ENCODE results near the gene JDP2.
"Not testable (repeated sequence)": the region's sequence is repeated elsewhere in the genome, so short reads cannot be mapped to it uniquely, and the experiment has no call there.

Gene JDP2, protein sequence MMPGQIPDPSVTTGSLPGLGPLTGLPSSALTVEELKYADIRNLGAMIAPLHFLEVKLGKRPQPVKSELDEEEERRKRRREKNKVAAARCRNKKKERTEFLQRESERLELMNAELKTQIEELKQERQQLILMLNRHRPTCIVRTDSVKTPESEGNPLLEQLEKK

DNA sequence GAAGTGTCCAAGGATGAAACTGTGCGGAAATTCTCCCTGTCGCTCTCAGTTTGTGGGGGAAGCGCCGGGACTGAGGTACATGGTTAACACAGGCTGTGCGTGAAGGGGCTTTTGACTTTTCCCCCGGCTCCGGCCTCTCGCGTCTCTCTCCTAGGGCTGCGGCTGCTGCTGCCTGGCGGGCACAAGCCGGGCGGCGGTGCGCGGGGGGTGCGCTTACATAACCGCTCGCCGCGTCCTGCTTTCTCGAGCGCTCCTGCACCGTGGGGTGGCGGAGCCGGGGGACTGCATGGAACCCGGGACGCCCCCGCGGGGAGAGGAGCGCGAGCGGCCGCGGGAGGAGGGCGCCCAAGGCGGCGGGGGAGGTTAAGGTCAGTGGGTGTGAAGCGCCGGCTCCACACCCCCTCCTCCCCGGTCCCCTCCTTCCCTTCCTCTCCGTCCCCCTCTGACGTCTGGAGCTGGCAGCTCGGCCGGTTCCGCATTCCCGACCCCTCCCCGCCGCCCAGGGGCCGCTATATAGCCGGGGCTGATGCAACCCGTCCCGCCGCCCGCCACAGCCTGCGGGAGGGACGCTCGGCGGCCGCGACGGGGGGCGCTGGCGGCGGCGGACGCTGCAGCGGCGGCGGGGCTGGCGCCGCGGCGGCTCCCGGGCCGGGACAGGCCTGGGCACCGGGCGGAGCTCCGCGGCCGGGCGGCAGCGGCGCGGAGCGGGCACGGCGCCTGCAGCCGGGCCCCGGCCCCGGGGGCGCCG, at the start of gene JDP2:
Gene JDP2 (plus strand): TSS at position 541 of the 748 bp plus-strand sequence. CDS start 9,899 bp downstream, outside the sequence.
- DNase-seq: no peak

DNA sequence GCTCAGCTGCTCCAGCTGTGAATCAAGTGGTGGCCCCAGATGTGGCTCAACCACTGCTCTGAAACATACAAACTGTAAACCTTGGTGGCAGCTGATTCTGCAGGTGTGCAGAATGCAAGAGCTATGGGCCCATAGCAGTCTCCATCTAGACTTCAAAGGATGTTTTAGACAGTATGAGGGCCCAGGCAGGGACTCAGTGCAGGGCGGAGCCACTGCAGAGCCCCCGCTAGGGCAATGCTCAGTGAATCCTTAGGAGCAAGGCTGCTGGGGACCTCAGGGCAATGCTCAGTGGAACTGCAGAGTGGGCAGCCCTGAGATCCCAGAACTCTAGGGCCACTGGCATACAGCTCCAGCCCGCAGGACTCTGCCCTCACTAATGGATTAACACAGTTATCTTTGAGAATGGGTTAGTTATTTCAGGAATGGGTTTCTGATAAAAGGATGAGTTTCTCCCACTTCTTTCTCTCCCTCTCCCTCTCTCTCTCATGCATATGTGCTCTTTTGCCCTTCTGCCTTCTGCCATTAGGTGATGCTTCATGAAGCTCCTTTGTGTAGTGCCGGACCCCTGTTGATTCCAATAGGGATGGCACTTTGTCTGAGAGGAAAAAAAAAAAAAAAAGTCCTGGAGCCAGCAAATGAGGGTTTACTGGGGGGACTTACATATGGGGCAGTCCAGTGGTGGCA, 48.4 kb upstream of the JDP2 start:
- no peak for DNase-seq

DNA sequence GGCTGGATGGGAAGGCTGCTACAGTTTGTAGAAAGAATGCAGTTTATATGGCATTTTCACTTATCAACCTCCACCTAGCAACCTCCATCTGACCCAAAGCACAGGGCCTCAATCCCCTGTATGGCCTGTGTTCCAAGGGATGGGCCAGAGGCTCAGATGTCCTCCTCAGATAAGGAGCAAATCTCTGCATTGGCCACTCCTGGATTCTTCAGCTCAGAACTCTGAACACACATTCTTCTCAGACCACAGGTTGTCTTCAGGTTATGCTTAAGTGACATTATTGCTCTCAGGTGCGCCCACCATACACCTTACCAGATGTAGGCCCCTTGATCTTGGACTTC, 47.9 kb upstream of the JDP2 start:
- no peak for DNase-seq

DNA sequence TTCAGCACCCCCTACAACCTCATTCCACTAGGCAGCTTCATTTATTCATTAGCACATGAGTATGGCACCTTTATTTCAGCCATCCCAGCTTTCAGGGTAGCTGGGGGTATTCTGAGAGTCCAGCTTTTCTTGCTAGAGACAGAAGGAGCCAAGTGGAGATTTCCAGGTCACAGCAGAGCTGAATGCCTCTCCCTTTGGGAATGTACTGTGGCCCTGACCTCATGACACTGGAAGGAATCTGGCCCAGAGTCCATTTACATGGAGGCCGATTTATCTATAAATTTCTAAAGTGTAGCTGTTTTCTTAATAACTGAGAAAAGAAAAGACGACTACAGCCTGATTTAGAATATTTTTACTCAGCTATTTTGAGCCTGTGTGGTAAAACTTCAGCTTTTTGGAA, 47.2 kb upstream of the JDP2 start:
- DNase-seq: no peak

DNA sequence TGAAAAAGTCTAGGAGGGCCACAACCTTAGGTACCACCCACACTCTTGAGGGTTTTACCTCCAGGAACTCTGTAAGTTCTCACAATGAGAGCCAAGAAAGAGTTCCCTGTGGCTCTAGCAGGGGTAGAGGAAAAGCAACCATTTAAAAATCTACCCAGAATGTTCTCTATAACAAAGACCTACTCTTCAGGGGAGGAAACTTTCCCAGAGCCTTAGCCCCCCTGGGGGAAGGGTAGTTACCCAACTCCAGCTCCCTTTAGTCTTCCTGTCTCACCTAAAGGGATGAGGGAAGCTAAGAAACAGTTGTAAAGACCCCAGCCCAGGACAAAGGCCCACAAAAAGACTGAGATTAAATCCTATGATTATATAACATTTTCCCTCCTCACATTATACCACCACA, 46.2 kb upstream of the JDP2 start:
- no peak for DNase-seq

DNA sequence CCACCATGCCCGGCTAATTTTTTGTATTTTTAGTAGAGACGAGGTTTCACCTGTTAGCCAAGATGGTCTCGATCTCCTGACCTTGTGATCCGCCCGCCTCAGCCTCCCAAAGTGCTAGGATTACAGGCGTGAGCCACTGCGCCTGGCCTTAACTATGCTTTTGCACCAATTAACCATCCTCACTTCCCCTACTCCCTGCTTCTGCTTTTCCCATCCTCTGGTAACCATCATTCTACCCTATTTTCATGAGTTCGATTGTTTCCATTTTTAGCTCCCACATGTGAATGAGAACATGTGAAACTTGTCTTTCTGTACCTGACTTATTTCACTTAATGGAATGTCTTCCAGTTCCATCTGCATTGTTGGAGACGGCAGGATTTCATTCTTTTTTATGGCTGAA, 44.6 kb upstream of the JDP2 start:
- DNase-seq: not testable (repeated sequence)

DNA sequence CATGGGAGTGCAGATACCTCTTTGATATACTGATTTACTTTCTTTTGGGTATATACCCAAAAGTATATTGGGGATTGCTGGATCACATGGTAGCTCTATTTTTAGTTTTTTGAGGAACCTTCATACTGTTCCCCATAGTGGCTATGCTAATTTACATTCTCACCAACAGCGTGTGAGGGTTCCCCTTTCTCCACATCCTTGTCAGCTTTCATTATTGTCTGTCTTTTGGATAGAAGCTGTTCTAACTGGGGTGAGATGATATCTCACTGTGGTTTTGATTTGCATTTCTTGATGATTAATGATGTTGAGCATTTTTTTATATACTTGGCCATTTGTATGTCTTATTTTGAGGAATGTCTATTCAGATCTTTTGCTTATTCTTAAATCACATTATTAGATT, 44.1 kb upstream of the JDP2 start:
- no peak for DNase-seq

DNA sequence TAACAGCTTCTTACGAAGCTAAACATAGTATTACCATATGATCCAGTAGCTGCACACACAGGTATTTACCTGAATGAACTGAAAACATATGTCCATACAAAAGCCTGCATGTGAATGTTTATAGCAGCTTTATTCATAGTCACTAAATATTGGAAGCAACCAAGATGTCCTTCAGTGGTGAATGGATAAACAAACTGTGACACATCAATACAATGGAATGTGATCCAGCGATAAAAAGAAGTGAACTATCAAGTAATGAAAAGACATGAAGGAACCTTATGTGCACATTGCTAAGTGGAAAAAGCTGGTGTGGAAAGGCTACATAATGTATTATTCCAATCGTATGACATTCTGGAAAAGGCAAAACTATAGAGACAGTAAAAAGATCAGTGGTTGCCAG, 38.1 kb upstream of the JDP2 start:
- no peak for DNase-seq

DNA sequence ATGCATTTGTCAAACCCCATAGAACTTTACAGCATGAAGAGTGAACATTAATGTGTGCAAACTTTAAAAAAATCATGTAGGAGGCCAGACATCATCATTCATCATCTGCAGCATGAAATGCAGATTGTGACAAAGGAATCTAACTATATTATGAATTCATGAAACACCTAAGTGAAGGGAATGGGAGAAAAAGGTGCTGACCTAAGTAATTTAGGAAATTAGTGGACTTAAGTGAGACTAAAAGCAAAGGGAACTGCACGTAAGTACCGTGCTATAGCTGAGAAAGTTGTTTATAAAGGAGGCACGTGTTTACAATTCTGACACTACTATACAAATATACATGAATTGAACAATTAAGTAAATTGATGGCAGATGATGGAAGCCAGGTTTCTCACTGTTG, 37.6 kb upstream of the JDP2 start:
- DNase-seq: no peak

DNA sequence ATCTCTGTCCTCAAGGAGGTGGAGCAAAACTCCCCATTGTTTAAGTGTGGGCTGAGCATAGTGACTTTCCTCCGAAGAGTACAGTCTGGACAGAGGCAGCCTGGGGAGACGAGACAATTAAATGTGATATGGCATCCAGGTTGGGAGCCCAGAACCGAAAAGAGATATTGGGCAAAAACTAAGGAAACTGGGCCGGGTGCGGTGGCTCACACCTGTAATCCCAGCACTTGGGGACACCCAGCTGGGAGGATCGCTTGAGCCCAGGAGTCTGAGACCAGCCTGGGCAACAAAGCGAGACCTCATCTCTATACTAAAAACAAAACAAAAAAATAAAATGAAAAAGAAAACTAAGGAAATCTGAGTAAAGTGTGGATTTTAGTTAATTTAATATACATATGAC, 35.9 kb upstream of the JDP2 start:
- DNase-seq: no peak

DNA sequence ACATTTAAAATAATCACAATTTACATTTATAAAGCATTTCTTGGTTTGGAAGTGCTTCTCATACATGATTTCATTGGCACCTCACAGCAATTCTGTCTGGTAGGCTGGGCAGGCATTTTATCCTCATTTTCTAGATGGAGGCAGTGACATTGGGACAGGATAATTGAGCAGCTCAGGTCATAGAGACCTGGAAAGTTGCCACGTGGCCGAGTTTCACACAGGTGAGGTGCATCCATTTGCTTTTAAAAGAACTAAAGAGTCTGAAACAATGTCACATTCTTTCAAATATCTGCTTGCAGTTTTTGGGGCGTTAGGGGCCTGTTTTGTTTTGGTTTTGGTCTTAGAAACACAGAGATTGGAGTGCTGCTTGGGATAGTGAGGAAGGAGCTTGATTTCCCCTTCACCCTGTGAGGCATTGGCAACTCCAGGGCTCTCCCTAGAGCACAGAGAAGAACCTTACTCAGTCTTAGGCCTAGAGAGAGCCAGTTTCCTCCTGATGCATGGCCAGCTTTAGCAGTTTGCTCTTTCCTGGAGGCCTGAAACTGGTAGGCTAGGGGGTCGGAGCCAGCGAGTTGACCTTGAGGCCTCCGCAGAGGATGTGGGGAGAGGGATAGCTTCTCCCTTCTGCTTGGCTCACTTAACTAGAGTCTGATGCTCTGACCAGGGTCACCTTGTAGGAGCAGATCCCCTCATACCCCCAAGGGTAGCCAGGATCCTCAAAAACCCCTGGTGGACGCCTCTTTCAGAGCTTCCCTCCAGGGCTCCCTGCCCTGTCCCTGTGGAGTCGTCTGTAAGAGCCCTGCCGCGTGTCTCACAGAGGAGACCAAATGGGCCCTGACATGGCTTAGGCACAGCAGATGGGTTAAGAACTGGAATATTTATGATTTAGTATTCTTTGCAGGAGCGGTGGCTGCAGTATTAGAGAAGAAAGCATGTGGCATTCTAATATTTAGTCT, 34.9 kb upstream of the JDP2 start:
- no peak for DNase-seq

DNA sequence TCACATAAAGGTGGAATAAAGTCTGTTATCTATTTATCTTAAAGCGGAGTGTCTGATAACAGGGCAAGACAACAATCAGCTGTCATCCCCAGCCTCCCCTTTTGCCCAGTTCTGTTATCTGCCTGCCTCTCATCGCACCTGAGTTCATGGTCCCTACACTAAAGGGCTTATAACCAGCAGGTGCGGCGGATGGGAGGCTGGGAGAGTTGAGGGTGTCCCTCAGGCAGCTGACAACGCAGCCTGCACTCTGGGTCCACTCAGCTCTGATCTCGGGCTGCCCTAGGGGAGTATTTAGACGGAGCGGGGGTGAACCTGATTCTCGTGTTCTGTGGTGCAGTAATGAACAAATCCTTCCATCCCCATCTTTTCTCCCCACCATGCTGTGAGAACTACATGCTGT, 34.0 kb upstream of the JDP2 start:
- no peak for DNase-seq

DNA sequence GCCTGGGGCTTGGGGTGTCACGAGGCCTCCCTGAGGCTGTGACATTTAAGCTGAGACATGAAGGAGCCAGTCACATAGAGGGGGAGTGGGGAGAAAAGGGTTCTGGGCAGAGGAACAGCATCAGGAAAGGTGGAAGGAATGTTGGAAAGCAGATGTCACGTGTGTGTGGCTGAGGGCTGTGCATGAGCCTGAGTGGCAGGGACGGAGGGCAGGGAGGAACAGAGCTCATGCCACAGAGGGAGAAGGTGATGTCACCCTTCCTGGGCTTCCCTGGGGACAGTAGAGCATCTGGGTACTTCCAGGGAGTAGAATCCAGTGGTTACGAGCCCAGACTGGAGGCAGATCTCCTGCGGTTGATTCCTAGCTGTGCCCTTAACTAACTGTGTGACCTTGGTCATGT, 32.0 kb upstream of the JDP2 start:
- DNase-seq: no peak

DNA sequence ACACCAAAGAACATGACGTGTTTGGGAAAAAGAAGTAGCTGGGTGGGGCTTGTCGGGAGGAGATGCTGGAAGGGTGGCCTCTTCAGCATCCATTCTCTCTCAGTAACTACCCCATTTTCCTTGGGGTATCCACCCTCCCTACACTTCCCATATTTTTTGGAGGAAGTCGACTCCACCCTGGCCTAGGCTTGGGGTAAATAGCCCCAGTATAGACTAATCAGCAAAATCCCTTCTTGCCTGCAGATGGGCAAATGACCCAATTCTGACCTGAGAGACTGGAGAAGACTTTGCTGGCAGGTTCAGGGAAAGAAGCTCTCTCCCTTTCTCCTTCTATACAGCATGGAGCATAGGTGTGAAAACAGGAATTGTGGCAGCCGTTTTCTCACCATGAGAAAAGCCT, 28.5 kb upstream of the JDP2 start:
- DNase-seq: no peak

DNA sequence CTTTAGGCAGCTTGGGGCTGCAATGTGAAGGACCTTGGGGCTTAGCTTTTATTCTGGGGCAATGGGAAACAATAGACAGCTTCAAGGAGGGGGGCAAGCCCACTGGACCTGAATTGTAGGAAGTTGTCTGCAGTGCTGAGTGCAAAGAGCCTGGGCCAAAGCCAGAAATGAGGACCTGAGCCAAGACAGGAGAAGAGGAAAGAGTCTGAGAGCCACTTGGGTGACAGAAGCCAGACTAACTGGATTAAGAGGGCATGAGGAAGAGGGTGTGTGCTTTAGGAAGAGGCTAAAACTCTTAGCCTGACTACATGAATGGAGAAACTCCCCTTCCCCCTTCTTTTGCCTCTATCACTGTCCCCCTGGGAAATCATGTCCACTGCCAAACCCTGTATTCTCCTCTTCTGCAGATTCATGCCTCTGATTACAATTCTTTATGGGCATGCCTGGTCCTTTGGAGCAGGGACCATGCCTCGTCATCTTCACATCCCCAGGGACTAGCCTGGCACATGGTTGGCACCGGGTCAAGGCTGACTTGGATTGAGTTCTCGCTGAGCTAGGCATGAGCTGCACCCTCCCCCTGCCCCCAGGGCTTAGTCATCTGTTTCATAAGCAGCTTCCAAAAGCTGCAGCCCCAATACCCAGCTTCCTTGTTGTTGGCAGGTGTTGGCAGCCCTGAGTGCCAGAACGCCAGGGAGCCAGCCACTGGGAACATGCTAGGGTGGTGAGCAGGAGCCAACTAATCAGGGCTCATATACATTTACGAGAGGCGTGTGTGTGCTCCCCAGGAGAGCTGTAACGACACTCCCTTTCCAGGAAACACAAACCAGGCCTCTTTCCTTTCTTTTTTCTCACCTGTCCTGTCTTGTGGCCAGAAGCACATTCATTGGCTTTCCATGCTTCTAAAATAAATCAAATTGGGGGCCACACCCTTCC, 27.7 kb upstream of the JDP2 start:
- DNase-seq: no peak

DNA sequence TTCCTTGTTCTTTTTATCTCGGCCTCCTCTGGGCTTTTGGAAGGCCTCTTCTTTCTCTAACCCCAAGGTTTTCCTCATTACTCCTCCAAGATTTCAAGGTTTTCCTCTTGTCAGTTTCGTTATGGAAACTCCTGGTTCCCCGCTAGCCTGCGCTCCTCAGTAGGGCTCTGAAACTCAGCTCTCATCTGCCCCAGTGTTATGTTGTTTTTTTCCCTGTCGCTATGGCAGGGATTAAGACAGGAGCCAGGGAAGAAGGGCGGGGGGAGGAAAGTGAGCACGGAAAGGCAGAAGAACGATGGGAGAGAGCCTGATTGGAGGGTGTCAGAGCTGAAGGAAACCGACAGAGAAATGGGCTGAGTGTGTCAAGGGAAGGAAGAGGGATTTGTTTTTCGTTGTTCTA, 26.5 kb upstream of the JDP2 start:
- DNase-seq: no peak

DNA sequence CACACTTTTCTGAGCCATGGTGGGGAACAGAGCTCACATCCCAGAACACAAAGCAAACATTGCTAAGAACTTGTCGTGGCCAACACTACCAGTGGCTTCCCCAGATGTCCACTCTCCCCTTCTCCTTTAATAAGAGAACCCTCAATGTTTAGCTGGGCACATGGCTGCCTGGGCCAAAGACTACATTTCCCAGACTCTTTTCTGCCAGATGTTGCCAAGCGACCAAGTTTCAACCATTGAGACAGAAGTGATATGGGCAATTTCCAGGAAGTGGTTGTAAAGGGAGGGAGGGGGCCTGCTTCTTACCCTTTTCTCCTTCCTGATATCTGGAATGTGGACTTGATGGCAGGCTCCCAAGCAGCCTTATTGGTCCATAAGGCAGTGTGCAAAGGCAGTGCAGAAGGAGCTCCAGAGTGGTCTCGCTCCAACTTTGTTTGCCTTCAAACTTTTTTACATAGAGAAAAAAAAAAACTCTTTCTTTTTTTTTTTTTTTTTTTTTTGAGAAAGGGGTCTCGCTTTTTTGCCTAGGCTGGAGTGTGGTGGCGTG, 24.9 kb upstream of the JDP2 start:
- DNase-seq: no peak

DNA sequence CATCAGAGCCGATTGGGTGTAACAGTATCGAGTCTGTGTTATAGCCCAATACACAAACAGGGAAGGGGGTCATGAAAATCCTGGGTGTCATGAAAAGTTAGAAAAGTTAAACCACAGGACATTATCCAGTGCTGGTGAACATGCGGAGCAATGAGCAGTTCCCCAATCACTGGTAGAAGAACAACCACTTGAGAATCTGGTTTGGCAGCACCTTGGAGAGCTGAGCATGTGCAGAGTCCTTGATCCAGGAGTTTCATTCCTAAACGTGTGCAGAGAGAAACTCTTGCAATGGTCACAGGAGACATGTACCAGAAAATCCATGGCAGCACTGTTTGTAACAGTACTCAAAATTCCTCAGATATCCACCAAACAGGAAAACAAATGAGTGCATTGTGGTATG, 23.0 kb upstream of the JDP2 start:
- DNase-seq: no peak

DNA sequence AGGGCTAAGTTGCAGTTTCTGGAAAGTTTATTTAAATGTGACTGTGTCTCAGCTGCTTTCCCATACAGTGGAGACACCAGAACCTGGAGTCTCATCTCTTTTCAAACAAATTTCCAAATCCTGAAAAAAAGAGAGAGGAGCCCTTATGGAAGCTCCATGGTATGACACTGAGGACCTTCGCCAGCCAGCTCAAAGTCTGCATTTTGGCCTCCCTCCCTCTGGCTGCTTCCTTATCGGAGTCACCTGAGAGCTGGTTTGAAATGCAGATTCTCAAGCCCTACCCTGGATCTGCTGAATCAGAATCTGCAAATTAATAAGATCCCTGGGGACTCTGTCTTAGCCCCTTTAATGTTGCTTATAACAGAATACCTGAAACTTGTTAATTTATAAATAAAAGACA, 21.7 kb upstream of the JDP2 start:
- no peak for DNase-seq

DNA sequence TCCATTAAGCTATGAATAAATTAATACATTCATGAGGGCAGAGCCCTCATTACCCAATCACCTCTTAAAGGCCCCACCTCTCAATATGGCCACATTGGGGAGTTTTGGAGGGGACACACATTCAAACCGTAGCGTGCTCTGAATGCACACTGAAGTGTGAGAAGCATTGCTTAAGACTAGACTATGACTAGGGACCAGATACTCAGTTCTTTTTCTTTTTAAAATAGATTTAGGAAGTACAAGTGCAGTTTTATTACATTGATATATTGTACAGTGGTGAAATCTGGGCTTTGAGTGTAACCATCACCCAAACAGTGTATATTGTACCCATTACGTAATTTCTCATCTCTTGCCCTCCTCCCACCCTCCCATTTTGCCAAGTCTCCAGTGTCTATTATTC, 21.0 kb upstream of the JDP2 start:
- DNase-seq: no peak

DNA sequence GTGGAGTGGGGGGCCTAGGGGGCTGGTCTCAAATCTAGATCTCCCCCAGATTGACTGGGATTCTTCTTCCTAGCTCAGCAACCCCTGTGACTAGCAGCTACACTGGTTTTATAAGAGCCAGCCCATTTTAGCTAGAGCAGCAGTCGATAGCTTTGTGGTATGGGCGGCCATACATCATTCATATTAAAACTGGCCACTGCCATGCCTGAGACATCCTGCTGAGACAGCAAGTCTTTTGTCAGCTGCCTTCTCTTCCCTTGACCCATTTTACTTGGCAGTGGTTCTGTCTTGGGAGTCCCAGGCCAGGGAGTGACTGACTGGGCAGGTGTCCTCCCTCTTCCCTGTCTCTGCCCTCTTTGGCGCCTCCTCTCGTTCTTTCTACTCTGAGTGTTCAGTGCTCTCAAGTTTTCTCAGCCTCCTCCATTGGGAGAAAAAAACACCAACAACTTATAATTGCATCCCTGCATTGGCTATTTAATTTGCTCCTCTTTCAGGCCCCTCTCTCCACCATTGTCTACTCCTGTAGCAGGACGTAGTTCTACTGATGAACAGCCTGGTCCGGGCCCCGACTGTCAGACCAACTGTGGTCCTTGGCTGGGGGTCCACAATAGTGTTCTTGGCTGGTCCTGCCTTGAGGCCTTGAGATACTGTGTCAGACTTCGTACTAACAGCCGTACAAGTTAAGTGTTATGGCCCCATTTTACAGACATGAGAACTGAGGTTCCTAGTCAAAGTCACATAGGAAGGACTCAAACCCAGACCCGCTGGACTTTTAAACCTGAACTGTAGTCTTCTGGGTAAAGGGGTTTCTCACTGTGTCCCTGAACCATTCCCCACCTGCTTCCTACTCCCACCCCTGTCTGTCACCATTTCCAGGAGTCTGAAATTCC, 18.3 kb upstream of the JDP2 start:
- no peak for DNase-seq
